Endothelial cell of umbilical vein (primary cell): Measurements from ENCODE around the gene TMEM151A.

Experiments used
- CTCF ChIP-seq, 2 donors: IDR thresholded peaks; 1 replicate in 1 of 2; 2 replicates in 1 of 2; pipeline ENCODE4 v1.5.1; 2011; ENCODE audit warnings: low read length in 2 of 2, mild to moderate bottlenecking in 2 of 2, moderate library complexity in 2 of 2, control low read depth in 1 of 2, inconsistent platforms in 1 of 2, low read depth in 1 of 2; ENCODE audit not compliant: insufficient read depth in 1 of 2; ENCODE audit errors: extremely low read depth in 1 of 2
- EZH2 ChIP-seq: IDR thresholded peaks from 2 replicates; pipeline ENCODE4 v1.6.1; 2012; ENCODE audit warnings: borderline replicate concordance, low read depth, mild to moderate bottlenecking, moderate library complexity, low read length, inconsistent platforms; ENCODE audit not compliant: severe bottlenecking
- FOS ChIP-seq: IDR thresholded peaks from 2 replicates; pipeline ENCODE4 v1.6.1; 2011; ENCODE audit warnings: mild to moderate bottlenecking, low read length, moderate library complexity, borderline replicate concordance; ENCODE audit not compliant: insufficient read depth
- GATA2 ChIP-seq: IDR thresholded peaks from 2 replicates; pipeline ENCODE4 v1.7.0; 2011; ENCODE audit warnings: low read depth, mild to moderate bottlenecking, moderate library complexity, mixed read lengths, low read length; ENCODE audit not compliant: insufficient read length, insufficient read depth
- MYC ChIP-seq: IDR thresholded peaks from one replicate; pipeline ENCODE4 v1.6.1; 2011; ENCODE audit warnings: mild to moderate bottlenecking, low read depth, low read length
- POLR2A ChIP-seq: IDR thresholded peaks from 2 replicates; pipeline ENCODE4 v1.6.1; 2012; ENCODE audit warnings: low read depth, mild to moderate bottlenecking, control low read depth, low read length
- POLR2AphosphoS5 ChIP-seq: IDR thresholded peaks from 2 replicates; pipeline ENCODE4 v1.6.1; 2012; ENCODE audit warnings: low read depth, mild to moderate bottlenecking, control low read depth, low read length, moderate library complexity; ENCODE audit not compliant: insufficient read depth
- TF ChIP-seq, protein P1 (sequence below): IDR thresholded peaks from 2 replicates; pipeline ENCODE4 v1.6.1; 2011; ENCODE audit not compliant: insufficient read depth, insufficient read length

GRCh38 chr11:66294626-66295620 lies 3.2 kb downstream of the TMEM151A start:
- TF ChIP-seq POLR2AphosphoS5: no peak
- no peak for TF ChIP-seq POLR2A
- TF ChIP-seq CTCF (IDR thresholded peaks at IDR 0.05; ENCODE audit: extremely low read depth in 1 of 2, insufficient read depth in 1 of 2, low read depth in 1 of 2, low read length in 2 of 2): no peak
- TF ChIP-seq, protein P1, sequence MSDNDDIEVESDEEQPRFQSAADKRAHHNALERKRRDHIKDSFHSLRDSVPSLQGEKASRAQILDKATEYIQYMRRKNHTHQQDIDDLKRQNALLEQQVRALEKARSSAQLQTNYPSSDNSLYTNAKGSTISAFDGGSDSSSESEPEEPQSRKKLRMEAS: no peak
- TF ChIP-seq MYC: no peak
- no peak for TF ChIP-seq FOS
- no peak for TF ChIP-seq GATA2
- no peak for TF ChIP-seq EZH2
